ENCODE results near the gene AMDHD1. TPM values are rescaled to one million over a fixed set of nuclear protein-coding genes. Genes with fewer than 3 reads are reported as not detected.

The AMDHD1 gene
- total and polyA plus RNA-seq, 2 of the 8 experiments (the other 6 are each of a cell fraction or from before 2014, with no cell fraction given): 0.14 TPM; not detected in 1

DNA sequence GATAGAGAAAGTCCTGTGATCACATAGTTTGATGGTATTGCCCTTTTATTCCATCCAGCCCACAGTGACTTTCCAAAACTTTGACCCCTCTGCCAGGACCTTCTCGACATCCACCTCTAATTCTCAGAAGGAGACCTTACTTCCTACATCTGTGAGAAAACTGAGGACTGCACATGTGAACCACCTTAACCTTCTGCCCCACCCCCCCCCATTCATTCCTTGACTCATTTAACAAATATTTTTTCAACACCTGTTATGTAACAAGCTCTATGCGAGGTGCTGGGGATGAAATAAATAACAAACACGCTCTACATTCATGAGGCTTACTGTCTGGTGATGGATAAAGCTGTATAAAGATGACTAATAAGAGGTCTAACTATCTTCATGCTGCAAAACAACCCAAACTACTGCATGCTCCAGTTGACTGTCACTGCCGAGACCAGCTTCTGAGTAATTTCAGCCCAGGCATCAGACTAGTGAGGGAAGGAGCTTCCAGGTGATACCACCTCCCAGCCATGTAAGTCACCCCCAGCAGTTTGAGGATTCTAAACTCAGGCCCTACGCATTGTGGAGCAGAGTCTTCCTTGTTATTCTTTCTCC is 54.9 kb downstream of the AMDHD1 start (continued):
- TF ChIP-seq, protein P1, sequence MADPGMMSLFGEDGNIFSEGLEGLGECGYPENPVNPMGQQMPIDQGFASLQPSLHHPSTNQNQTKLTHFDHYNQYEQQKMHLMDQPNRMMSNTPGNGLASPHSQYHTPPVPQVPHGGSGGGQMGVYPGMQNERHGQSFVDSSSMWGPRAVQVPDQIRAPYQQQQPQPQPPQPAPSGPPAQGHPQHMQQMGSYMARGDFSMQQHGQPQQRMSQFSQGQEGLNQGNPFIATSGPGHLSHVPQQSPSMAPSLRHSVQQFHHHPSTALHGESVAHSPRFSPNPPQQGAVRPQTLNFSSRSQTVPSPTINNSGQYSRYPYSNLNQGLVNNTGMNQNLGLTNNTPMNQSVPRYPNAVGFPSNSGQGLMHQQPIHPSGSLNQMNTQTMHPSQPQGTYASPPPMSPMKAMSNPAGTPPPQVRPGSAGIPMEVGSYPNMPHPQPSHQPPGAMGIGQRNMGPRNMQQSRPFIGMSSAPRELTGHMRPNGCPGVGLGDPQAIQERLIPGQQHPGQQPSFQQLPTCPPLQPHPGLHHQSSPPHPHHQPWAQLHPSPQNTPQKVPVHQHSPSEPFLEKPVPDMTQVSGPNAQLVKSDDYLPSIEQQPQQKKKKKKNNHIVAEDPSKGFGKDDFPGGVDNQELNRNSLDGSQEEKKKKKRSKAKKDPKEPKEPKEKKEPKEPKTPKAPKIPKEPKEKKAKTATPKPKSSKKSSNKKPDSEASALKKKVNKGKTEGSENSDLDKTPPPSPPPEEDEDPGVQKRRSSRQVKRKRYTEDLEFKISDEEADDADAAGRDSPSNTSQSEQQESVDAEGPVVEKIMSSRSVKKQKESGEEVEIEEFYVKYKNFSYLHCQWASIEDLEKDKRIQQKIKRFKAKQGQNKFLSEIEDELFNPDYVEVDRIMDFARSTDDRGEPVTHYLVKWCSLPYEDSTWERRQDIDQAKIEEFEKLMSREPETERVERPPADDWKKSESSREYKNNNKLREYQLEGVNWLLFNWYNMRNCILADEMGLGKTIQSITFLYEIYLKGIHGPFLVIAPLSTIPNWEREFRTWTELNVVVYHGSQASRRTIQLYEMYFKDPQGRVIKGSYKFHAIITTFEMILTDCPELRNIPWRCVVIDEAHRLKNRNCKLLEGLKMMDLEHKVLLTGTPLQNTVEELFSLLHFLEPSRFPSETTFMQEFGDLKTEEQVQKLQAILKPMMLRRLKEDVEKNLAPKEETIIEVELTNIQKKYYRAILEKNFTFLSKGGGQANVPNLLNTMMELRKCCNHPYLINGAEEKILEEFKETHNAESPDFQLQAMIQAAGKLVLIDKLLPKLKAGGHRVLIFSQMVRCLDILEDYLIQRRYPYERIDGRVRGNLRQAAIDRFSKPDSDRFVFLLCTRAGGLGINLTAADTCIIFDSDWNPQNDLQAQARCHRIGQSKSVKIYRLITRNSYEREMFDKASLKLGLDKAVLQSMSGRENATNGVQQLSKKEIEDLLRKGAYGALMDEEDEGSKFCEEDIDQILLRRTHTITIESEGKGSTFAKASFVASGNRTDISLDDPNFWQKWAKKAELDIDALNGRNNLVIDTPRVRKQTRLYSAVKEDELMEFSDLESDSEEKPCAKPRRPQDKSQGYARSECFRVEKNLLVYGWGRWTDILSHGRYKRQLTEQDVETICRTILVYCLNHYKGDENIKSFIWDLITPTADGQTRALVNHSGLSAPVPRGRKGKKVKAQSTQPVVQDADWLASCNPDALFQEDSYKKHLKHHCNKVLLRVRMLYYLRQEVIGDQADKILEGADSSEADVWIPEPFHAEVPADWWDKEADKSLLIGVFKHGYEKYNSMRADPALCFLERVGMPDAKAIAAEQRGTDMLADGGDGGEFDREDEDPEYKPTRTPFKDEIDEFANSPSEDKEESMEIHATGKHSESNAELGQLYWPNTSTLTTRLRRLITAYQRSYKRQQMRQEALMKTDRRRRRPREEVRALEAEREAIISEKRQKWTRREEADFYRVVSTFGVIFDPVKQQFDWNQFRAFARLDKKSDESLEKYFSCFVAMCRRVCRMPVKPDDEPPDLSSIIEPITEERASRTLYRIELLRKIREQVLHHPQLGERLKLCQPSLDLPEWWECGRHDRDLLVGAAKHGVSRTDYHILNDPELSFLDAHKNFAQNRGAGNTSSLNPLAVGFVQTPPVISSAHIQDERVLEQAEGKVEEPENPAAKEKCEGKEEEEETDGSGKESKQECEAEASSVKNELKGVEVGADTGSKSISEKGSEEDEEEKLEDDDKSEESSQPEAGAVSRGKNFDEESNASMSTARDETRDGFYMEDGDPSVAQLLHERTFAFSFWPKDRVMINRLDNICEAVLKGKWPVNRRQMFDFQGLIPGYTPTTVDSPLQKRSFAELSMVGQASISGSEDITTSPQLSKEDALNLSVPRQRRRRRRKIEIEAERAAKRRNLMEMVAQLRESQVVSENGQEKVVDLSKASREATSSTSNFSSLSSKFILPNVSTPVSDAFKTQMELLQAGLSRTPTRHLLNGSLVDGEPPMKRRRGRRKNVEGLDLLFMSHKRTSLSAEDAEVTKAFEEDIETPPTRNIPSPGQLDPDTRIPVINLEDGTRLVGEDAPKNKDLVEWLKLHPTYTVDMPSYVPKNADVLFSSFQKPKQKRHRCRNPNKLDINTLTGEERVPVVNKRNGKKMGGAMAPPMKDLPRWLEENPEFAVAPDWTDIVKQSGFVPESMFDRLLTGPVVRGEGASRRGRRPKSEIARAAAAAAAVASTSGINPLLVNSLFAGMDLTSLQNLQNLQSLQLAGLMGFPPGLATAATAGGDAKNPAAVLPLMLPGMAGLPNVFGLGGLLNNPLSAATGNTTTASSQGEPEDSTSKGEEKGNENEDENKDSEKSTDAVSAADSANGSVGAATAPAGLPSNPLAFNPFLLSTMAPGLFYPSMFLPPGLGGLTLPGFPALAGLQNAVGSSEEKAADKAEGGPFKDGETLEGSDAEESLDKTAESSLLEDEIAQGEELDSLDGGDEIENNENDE (IDR thresholded peaks at IDR 0.05; ENCODE audit: insufficient replicate concordance, low read length): no peak
- TF ChIP-seq SAP30 (IDR thresholded peaks at IDR 0.05; ENCODE audit: insufficient read depth, insufficient replicate concordance, low read length): no peak
- TF ChIP-seq SUZ12 (IDR thresholded peaks at IDR 0.05; ENCODE audit: low read length): no peak
- no peak for TF ChIP-seq CTCF (IDR thresholded peaks at IDR 0.05; ENCODE audit: control extremely low read depth in 1 of 3, insufficient read depth in 1 of 3, low read depth in 1 of 3, low read length in 3 of 3)
- TF ChIP-seq RAD21 (IDR thresholded peaks at IDR 0.05 in 1 of 2, conservative IDR thresholded peaks at IDR 0.05 in 1 of 2; ENCODE audit: low read depth in 2 of 2, low read length in 2 of 2): no peak
- no peak for TF ChIP-seq CBX5 (IDR thresholded peaks at IDR 0.05; ENCODE audit: low read depth, low read length)
- no peak for TF ChIP-seq RFX5 (IDR thresholded peaks at IDR 0.05; ENCODE audit: borderline replicate concordance, low read depth, low read length)
